Measurements from ENCODE around the gene CPT2. TPM values are rescaled to one million over a fixed set of nuclear protein-coding genes. Genes with fewer than 3 reads are reported as not detected.
A peak's percentile ranks its signal among the peaks of the same experiment; 100 is the strongest.

The CPT2 gene
- total and polyA plus RNA-seq, 5 donors from 2014 or later: 11.6 to 35.3 (median 32.2) TPM

- H3K27ac ChIP-seq (ENCODE audit: insufficient read depth, low read length, poor library complexity, severe bottlenecking): peak overlapping the region; percentile 85
- H3K4me1 Mint-ChIP-seq: peaks cover 24 to 38% (median 26%) of the 10 kb centered on the region in 4 donors
- peaks cover 35% of the 10 kb centered on the region for H3K36me3 ChIP-seq (ENCODE audit: control insufficient read depth, insufficient read depth, low read length)
- ATAC-seq (ENCODE audit: low read depth in 2 of 2) (no peak), DNase-seq (no peak)
- H3K4me1 ChIP-seq (ENCODE audit: control insufficient read depth, insufficient read depth, low read length, poor library complexity, severe bottlenecking): peaks cover 25% of the 10 kb centered on the region
- H3K9me3 ChIP-seq (ENCODE audit: control insufficient read depth in 2 of 2, low read length in 2 of 2): no peaks in the 10 kb centered on the region
- no peaks in the 10 kb centered on the region for H3K27me3 Mint-ChIP-seq
- H3K36me3 Mint-ChIP-seq: peaks cover 34% of the 10 kb centered on the region
- H3K27ac Mint-ChIP-seq: peak overlapping the region; percentile 40 to 99 (median 99)
- peak overlapping the region; percentile 98 for H3K4me3 Mint-ChIP-seq
- no peaks in the 10 kb centered on the region for H3K27me3 ChIP-seq (ENCODE audit: control insufficient read depth, insufficient read depth, low read length)
- H3K9me3 Mint-ChIP-seq: no peaks in the 10 kb centered on the region
- H3K4me3 ChIP-seq (ENCODE audit: low read depth, low read length): peak overlapping the region; percentile 98
These were observed 41.0 kb downstream of the CPT2 start for GRCh38 chr1:53237638-53238037.

GRCh38 chr1:53238197-53239155, 41.9 kb downstream of the CPT2 start, which contains the start of gene MAGOH:
MAGOH (minus strand) TSS chr1:53238518; CDS start chr1:53238448, 70 bp downstream.
- Mint-ChIP-seq H3K27ac (peak within 1 kb of the TSS; percentile 96 to 99 (median 99)), H3K9me3 (no peaks in the 10 kb centered on the region), H3K4me1 (peaks cover 24 to 38% (median 26%) of the 10 kb centered on the region in 4 donors), H3K4me3 (peak within 1 kb of the TSS; percentile 98), H3K27me3 (no peaks in the 10 kb centered on the region), H3K36me3 (peaks cover 31% of the 10 kb centered on the region)
- no peaks in the 10 kb centered on the region for H3K9me3 ChIP-seq (ENCODE audit: control insufficient read depth in 2 of 2, low read length in 2 of 2)
- ATAC-seq (ENCODE audit: low read depth in 2 of 2) (peak; percentile 96 to 97), DNase-seq (peak; percentile 91 to 97 (median 94))
- H3K4me3 ChIP-seq (ENCODE audit: low read depth, low read length): peak within 1 kb of the TSS; percentile 98
- no peaks in the 10 kb centered on the region for H3K27me3 ChIP-seq (ENCODE audit: control insufficient read depth, insufficient read depth, low read length)
- peak within 1 kb of the TSS; percentile 85 for H3K27ac ChIP-seq (ENCODE audit: insufficient read depth, low read length, poor library complexity, severe bottlenecking)
- H3K36me3 ChIP-seq (ENCODE audit: control insufficient read depth, insufficient read depth, low read length): peaks cover 28% of the 10 kb centered on the region
- peaks cover 25% of the 10 kb centered on the region for H3K4me1 ChIP-seq (ENCODE audit: control insufficient read depth, insufficient read depth, low read length, poor library complexity, severe bottlenecking)

- Mint-ChIP-seq H3K9me3 (no peaks in the 10 kb centered on the region), H3K4me1 (peaks cover 7 to 21% (median 15%) of the 10 kb centered on the region in 4 donors), H3K4me3 (peak overlapping the region in 2 of 4 donors; percentile 4 to 37), H3K36me3 (peaks cover 4% of the 10 kb centered on the region), H3K27me3 (no peaks in the 10 kb centered on the region), H3K27ac (no peak overlapping the region)
- no peaks in the 10 kb centered on the region for H3K9me3 ChIP-seq (ENCODE audit: control insufficient read depth in 2 of 2, low read length in 2 of 2)
- H3K27me3 ChIP-seq (ENCODE audit: control insufficient read depth, insufficient read depth, low read length): no peaks in the 10 kb centered on the region
- no peak overlapping the region for H3K4me3 ChIP-seq (ENCODE audit: low read depth, low read length)
- H3K4me1 ChIP-seq (ENCODE audit: control insufficient read depth, insufficient read depth, low read length, poor library complexity, severe bottlenecking): peaks cover 20% of the 10 kb centered on the region
- ATAC-seq (ENCODE audit: low read depth in 2 of 2) (no peak), DNase-seq (no peak)
- no peak overlapping the region for H3K27ac ChIP-seq (ENCODE audit: insufficient read depth, low read length, poor library complexity, severe bottlenecking)
- H3K36me3 ChIP-seq (ENCODE audit: control insufficient read depth, insufficient read depth, low read length): peaks cover 2% of the 10 kb centered on the region
These were observed 45.2 kb downstream of the CPT2 start for GRCh38 chr1:53241828-53242227.

GRCh38 chr1:53242381-53242780, 45.8 kb downstream of the CPT2 start:
- Histone ChIP-seq H3K36me3 (ENCODE audit: control insufficient read depth, insufficient read depth, low read length) (peaks cover 5% of the 10 kb centered on the region), H3K9me3 (ENCODE audit: control insufficient read depth in 2 of 2, low read length in 2 of 2) (no peaks in the 10 kb centered on the region), H3K27me3 (ENCODE audit: control insufficient read depth, insufficient read depth, low read length) (no peaks in the 10 kb centered on the region), H3K4me3 (ENCODE audit: low read depth, low read length) (no peak overlapping the region), H3K4me1 (ENCODE audit: control insufficient read depth, insufficient read depth, low read length, poor library complexity, severe bottlenecking) (peaks cover 14% of the 10 kb centered on the region), H3K27ac (ENCODE audit: insufficient read depth, low read length, poor library complexity, severe bottlenecking) (no peak overlapping the region)
- DNase-seq (no peak), ATAC-seq (ENCODE audit: low read depth in 2 of 2) (no peak)
- no peak overlapping the region for H3K4me3 Mint-ChIP-seq
- H3K27ac Mint-ChIP-seq: no peak overlapping the region
- H3K36me3 Mint-ChIP-seq: peaks cover 5% of the 10 kb centered on the region
- H3K27me3 Mint-ChIP-seq: no peaks in the 10 kb centered on the region
- peaks cover 7 to 17% (median 13%) of the 10 kb centered on the region in 4 donors for H3K4me1 Mint-ChIP-seq
- no peaks in the 10 kb centered on the region for H3K9me3 Mint-ChIP-seq

- peaks cover under 1% of the 10 kb centered on the region for H3K4me1 ChIP-seq (ENCODE audit: control insufficient read depth, insufficient read depth, low read length, poor library complexity, severe bottlenecking)
- H3K36me3 Mint-ChIP-seq: peaks cover 7% of the 10 kb centered on the region
- H3K27ac Mint-ChIP-seq: no peak overlapping the region
These were observed 47.5 kb downstream of the CPT2 start for GRCh38 chr1:53244141-53244540.

GRCh38 chr1:53246261-53247134, 49.9 kb downstream of the CPT2 start:
- Mint-ChIP-seq H3K27ac (no peak overlapping the region), H3K9me3 (no peaks in the 10 kb centered on the region), H3K36me3 (peaks cover 22% of the 10 kb centered on the region), H3K27me3 (no peaks in the 10 kb centered on the region), H3K4me1 (no peaks in the 10 kb centered on the region), H3K4me3 (no peak overlapping the region)
- no peak overlapping the region for H3K27ac ChIP-seq (ENCODE audit: insufficient read depth, low read length, poor library complexity, severe bottlenecking)
- no peak overlapping the region for H3K4me3 ChIP-seq (ENCODE audit: low read depth, low read length)
- peaks cover 9% of the 10 kb centered on the region for H3K36me3 ChIP-seq (ENCODE audit: control insufficient read depth, insufficient read depth, low read length)
- no peak for ATAC-seq (ENCODE audit: low read depth in 2 of 2)
- no peaks in the 10 kb centered on the region for H3K4me1 ChIP-seq (ENCODE audit: control insufficient read depth, insufficient read depth, low read length, poor library complexity, severe bottlenecking)
- no peak for DNase-seq
- no peaks in the 10 kb centered on the region for H3K9me3 ChIP-seq (ENCODE audit: control insufficient read depth in 2 of 2, low read length in 2 of 2)
- no peaks in the 10 kb centered on the region for H3K27me3 ChIP-seq (ENCODE audit: control insufficient read depth, insufficient read depth, low read length)

More at GRCh38 chr1:53244141-53244540, 47.5 kb downstream of the CPT2 start:
- Histone ChIP-seq H3K36me3 (ENCODE audit: control insufficient read depth, insufficient read depth, low read length) (peaks cover 5% of the 10 kb centered on the region), H3K4me3 (ENCODE audit: low read depth, low read length) (no peak overlapping the region), H3K27ac (ENCODE audit: insufficient read depth, low read length, poor library complexity, severe bottlenecking) (no peak overlapping the region), H3K27me3 (ENCODE audit: control insufficient read depth, insufficient read depth, low read length) (no peaks in the 10 kb centered on the region), H3K9me3 (ENCODE audit: control insufficient read depth in 2 of 2, low read length in 2 of 2) (no peaks in the 10 kb centered on the region)
- Mint-ChIP-seq H3K4me3 (no peak overlapping the region), H3K27me3 (no peaks in the 10 kb centered on the region), H3K9me3 (no peaks in the 10 kb centered on the region), H3K4me1 (peaks cover 0 to 2% (median under 1%) of the 10 kb centered on the region in 4 donors)
- DNase-seq (no peak), ATAC-seq (ENCODE audit: low read depth in 2 of 2) (no peak)

GRCh38 chr1:53249706-53250105, 53.1 kb downstream of the CPT2 start:
- Mint-ChIP-seq H3K27ac (no peak overlapping the region), H3K4me1 (no peaks in the 10 kb centered on the region), H3K36me3 (peaks cover 22% of the 10 kb centered on the region), H3K27me3 (no peaks in the 10 kb centered on the region), H3K4me3 (no peak overlapping the region), H3K9me3 (no peaks in the 10 kb centered on the region)
- H3K4me3 ChIP-seq (ENCODE audit: low read depth, low read length): no peak overlapping the region
- no peak overlapping the region for H3K27ac ChIP-seq (ENCODE audit: insufficient read depth, low read length, poor library complexity, severe bottlenecking)
- no peak for DNase-seq
- peaks cover 13% of the 10 kb centered on the region for H3K36me3 ChIP-seq (ENCODE audit: control insufficient read depth, insufficient read depth, low read length)
- no peaks in the 10 kb centered on the region for H3K9me3 ChIP-seq (ENCODE audit: control insufficient read depth in 2 of 2, low read length in 2 of 2)
- no peaks in the 10 kb centered on the region for H3K4me1 ChIP-seq (ENCODE audit: control insufficient read depth, insufficient read depth, low read length, poor library complexity, severe bottlenecking)
- H3K27me3 ChIP-seq (ENCODE audit: control insufficient read depth, insufficient read depth, low read length): no peaks in the 10 kb centered on the region
- ATAC-seq (ENCODE audit: low read depth in 2 of 2): no peak

Measured in CD4-positive, CD25-positive, alpha-beta regulatory T cell (primary cell).